Uterus (tissue), 4 donors: ENCODE data around the gene FAM117A. TPM values are rescaled to one million over a fixed set of nuclear protein-coding genes. Genes with fewer than 3 reads are reported as not detected.

Experiments used
- DNase-seq, 2 donors: peaks; one replicate each; pipeline ENCODE4 v3.0.0-alpha.2; 2019 to 2020
- H3K27ac ChIP-seq, 2 donors: fragments of 200-600 bp; sonication (generic); 1 replicate in 1 of 2; 2 replicates in 1 of 2; pipeline ENCODE4 v1.5.1; 2016 to 2018
- H3K27me3 ChIP-seq, 2 donors: fragments of 200-600 bp; sonication (generic); one replicate each; pipeline ENCODE4 v1.5.1; 2018 to 2019; ENCODE audit warnings: control low read depth in 1 of 2
- H3K36me3 ChIP-seq, 2 donors: fragments of 200-600 bp; sonication (generic); one replicate each; pipeline ENCODE4 v1.5.1; 2019; ENCODE audit warnings: control low read depth in 1 of 2
- H3K4me1 ChIP-seq, 2 donors: fragments of 200-600 bp; sonication (generic); one replicate each; pipeline ENCODE4 v1.5.1; 2018 to 2019; ENCODE audit warnings: control low read depth in 1 of 2
- H3K4me3 ChIP-seq, 2 donors: fragments of 200-600 bp; sonication (generic); 1 replicate in 1 of 2; 2 replicates in 1 of 2; pipeline ENCODE4 v1.5.1; 2018 to 2019; ENCODE audit warnings: mild to moderate bottlenecking in 1 of 2
- H3K9me3 ChIP-seq, 2 donors: fragments of 200-600 bp; sonication (generic); one replicate each; pipeline ENCODE4 v1.5.1; 2019; ENCODE audit warnings: control low read depth in 1 of 2
- POLR2A ChIP-seq, 2 donors: fragments of 450-650 bp; IDR thresholded peaks; one replicate each; pipeline ENCODE4 v1.6.1; 2016; ENCODE audit warnings: antibody characterized with exemption in 2 of 2, mild to moderate bottlenecking in 1 of 2, moderate library complexity in 1 of 2
- intact Hi-C: fragments of 100-400 bp; cut with DNase I; formaldehyde crosslinking; loops from one replicate; pipeline ENCODE4 v1.15.1; 2023; ENCODE audit warnings: low total_unique reads
- total RNA-seq, 4 donors: library from RNA; depleted of rRNA in 3 of 4; stranded (reverse); fragments of >200 nt in 3 of 4; gene quantifications; one replicate each; pipeline versions ENCODE4 v1.1.0 to v1.2.4, GENCODE V29; 2014 to 2023
- TF ChIP-seq, protein P1 (sequence below), 4 experiments: fragments of 200-600 bp in 2 of 4; fragments of 450-650 bp in 2 of 4; sonication (generic) in 2 of 4; IDR thresholded peaks; one replicate each; pipeline ENCODE4 v1.5.1; 2016 to 2019; ENCODE audit warnings: antibody characterized with exemption in 4 of 4, mild to moderate bottlenecking in 2 of 4, moderate library complexity in 1 of 4
- donor health status: DM: yes; HTN: yes; CAD: no.

FAM117A gene
- total RNA-seq, 4 donors from 2014 or later = 2.6 to 40.2 (median 19.5) TPM

DNA sequence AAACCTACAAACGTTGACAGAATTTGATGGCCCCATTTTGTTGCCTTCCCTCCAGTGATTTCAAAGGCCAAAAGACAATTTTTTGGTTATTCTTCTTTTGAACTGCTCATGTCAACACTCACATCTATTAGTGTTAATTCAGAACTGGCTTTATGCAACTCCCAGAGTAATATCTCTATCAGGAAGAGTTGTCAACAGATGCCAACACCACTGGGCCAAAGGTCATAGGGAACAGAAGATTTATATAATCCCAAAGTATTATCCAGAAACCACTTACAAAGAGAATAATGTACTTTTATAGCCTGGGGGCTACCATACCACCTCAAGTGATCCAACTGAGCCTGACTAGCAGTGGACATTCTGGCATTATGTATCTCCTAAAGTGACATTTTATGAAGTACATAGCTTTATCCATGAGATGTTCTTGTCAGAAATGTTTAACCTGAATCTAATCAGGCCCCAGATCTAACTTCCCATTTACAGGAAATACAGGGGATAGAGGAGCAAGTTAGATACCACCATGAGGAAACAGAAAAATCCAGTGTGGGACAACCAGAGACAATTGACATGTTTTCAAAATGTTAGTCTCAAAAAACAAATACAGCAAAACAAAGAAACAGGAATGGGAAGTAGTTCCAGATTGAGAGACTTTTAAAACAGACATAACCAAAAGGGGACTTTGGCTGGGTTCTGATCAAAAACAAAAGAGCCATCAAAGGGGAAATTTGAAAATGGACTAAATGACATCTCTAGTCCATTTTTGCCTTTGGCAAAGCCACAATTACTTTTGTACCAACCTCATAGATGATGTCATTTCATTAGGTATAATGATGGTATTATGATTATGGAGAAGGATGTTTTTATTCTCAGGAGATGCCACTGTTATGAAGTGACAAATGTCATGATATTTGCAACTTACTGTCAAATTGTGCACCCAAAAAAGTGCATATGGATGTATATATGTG, 18.5 kb downstream of the FAM117A start:
- intact Hi-C loops = no loop called here
- no peaks in the 10 kb centered on the region for H3K9me3 ChIP-seq
- no peaks in the 10 kb centered on the region for H3K27me3 ChIP-seq
- no peak for TF ChIP-seq POLR2A (IDR thresholded peaks at IDR 0.05)
- TF ChIP-seq, protein P1, sequence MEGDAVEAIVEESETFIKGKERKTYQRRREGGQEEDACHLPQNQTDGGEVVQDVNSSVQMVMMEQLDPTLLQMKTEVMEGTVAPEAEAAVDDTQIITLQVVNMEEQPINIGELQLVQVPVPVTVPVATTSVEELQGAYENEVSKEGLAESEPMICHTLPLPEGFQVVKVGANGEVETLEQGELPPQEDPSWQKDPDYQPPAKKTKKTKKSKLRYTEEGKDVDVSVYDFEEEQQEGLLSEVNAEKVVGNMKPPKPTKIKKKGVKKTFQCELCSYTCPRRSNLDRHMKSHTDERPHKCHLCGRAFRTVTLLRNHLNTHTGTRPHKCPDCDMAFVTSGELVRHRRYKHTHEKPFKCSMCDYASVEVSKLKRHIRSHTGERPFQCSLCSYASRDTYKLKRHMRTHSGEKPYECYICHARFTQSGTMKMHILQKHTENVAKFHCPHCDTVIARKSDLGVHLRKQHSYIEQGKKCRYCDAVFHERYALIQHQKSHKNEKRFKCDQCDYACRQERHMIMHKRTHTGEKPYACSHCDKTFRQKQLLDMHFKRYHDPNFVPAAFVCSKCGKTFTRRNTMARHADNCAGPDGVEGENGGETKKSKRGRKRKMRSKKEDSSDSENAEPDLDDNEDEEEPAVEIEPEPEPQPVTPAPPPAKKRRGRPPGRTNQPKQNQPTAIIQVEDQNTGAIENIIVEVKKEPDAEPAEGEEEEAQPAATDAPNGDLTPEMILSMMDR (IDR thresholded peaks at IDR 0.05) = no peak
- H3K27ac ChIP-seq = peak overlapping the region in 1 of 2 donors; percentile 24
- H3K36me3 ChIP-seq = no peaks in the 10 kb centered on the region
- peaks cover 7 to 13% of the 10 kb centered on the region in 2 donors for H3K4me1 ChIP-seq
- no peak for DNase-seq
- no peak overlapping the region for H3K4me3 ChIP-seq

DNA sequence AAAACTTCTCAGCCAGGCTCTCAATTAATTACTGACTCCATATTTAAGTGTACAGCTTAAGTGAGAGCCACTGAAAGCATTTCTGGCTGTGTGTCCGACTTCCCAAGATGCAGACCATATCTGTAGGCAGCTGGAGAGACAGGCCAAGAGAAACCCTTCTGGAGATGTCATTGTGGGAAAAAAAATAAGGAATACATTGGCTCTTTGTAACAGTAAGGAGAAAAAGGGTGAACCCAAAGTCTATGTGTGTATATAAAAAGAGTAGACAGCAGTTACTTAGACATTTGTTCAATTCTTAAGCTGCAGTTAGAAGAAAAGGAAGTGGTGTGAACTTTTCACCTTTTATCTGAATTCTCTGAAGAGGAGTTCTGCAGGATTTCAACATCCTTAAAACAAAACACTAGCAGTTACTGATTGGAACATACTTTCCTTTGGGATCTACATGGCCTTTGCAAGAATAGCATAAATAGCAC, 21.7 kb downstream of the FAM117A start:
- peaks cover 13 to 25% of the 10 kb centered on the region in 2 donors for H3K4me1 ChIP-seq
- peak overlapping the region; percentile 93 to 98 for H3K27ac ChIP-seq
- no peaks in the 10 kb centered on the region for H3K9me3 ChIP-seq
- no peaks in the 10 kb centered on the region for H3K36me3 ChIP-seq
- no peak for DNase-seq
- TF ChIP-seq, protein P1 (IDR thresholded peaks at IDR 0.05) = no peak
- TF ChIP-seq POLR2A (IDR thresholded peaks at IDR 0.05) = no peak
- H3K27me3 ChIP-seq = no peaks in the 10 kb centered on the region
- H3K4me3 ChIP-seq = no peak overlapping the region
- intact Hi-C loops = no loop called here

DNA sequence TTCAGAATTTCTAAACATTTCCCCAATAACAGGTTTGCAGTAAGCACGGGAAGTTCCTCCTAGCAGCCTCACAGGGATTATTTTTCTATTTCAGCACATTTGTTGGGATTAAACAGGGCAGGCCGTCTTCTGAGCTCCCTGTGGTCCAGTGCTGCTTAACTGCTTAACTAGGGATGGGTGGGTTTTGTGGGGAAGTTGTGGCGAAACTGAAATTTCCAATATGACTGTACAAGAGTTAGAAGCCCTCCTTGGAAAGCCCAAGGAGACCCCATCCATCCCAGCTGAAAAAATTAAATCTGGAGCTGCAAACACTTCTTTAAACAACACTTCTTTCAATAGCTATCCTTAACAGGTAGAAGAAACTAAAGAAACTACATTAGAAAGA, 22.2 kb downstream of the FAM117A start:
- intact Hi-C loops = no loop called here
- Histone ChIP-seq H3K27me3 (no peaks in the 10 kb centered on the region), H3K36me3 (no peaks in the 10 kb centered on the region), H3K9me3 (no peaks in the 10 kb centered on the region), H3K4me3 (no peak overlapping the region), H3K4me1 (peaks cover 13 to 25% of the 10 kb centered on the region in 2 donors), H3K27ac (peak overlapping the region; percentile 93 to 98)
- no peak for DNase-seq
- TF ChIP-seq, protein P1 (IDR thresholded peaks at IDR 0.05) = no peak
- TF ChIP-seq POLR2A (IDR thresholded peaks at IDR 0.05) = no peak

DNA sequence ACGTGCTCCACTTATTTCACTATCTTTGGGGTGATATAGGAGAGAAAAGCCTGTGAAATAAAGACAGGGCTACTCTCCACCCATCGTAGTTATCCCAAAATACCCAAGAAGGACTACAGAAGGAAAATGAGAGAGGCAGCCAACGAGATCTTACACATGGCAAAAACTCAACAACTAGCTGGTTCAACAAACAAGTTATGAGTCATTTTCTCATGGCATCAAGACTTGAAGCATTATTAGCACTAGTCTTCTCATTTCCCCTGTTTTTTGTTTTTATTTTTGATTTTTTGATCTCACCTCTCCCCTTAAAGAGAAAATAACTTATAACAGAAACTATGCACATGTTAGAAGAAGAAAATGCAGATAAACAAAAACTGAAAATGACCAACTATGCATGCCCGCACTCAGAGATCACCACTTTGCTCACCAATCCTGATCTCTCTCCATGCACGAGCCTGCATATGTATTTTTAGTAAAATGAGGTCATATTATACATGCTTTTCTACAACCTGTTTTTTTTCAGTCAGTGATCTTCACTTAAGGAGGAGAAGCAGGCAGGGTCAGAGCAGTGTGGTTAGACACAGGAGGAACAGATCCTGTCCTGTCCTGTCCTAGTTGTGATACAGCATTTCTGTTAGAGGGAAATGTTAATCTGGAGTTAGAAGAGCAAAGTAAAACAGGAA, 22.8 kb downstream of the FAM117A start:
- TF ChIP-seq, protein P1 (IDR thresholded peaks at IDR 0.05) = no peak
- TF ChIP-seq POLR2A (IDR thresholded peaks at IDR 0.05) = peak; percentile 34 to 59
- intact Hi-C loops = no loop called here
- Histone ChIP-seq H3K9me3 (no peaks in the 10 kb centered on the region), H3K36me3 (no peaks in the 10 kb centered on the region), H3K4me3 (no peak overlapping the region), H3K27me3 (no peaks in the 10 kb centered on the region), H3K27ac (peak overlapping the region; percentile 93 to 98), H3K4me1 (peaks cover 13 to 25% of the 10 kb centered on the region in 2 donors)
- DNase-seq = peak in 1 of 2 donors; percentile 54
